Mucosa of descending colon (tissue), 3 donors: Measurements from ENCODE around the gene NFIX. TPM values are rescaled to one million over a fixed set of nuclear protein-coding genes. Genes with fewer than 3 reads are reported as not detected.

ENCODE experiments used
- ATAC-seq: fragments of 200-7000 bp; cut with Tn5 transposase; one replicate; pipeline ENCODE4 v1.9.1; 2020; ENCODE audit warnings: mild to moderate bottlenecking, moderate library complexity
- DNase-seq, 3 donors: peaks; one replicate each; pipeline ENCODE4 v3.0.0-alpha.2; 2020
- H3K36me3 ChIP-seq: fragments of 200-600 bp; one replicate; pipeline ENCODE4 v1.8.0; 2021; ENCODE audit warnings: low read depth, mild to moderate bottlenecking
- H3K4me1 ChIP-seq: fragments of 200-600 bp; one replicate; pipeline ENCODE4 v1.8.0; 2021; ENCODE audit warnings: low read depth, mild to moderate bottlenecking
- H3K4me3 ChIP-seq: fragments of 200-600 bp; one replicate; pipeline ENCODE4 v1.8.0; 2021; ENCODE audit warnings: mild to moderate bottlenecking
- H3K9me3 ChIP-seq: fragments of 200-600 bp; one replicate; pipeline ENCODE4 v1.8.0; 2021; ENCODE audit warnings: mild to moderate bottlenecking
- CTCF ChIP-seq: fragments of 200-600 bp; IDR thresholded peaks from one replicate; pipeline ENCODE4 v1.8.0; 2022; ENCODE audit warnings: antibody characterized with exemption, mild to moderate bottlenecking
- intact Hi-C, 2 donors: fragments of 100-400 bp; cut with DNase I in 1 of 2; cut with micrococcal nuclease in 1 of 2; formaldehyde crosslinking; loops; one replicate each; pipeline versions ENCODE4 v1.11.0 to v1.11.1; 2022; cut with DNase I, micrococcal nuclease
- total RNA-seq, 3 donors: library from RNA; stranded (reverse); fragmentation: NEBNext Ultra II Directional in 2 of 3; extraction: Animal tissue kit (Norgen Biotek cat#: 25700) in 2 of 3; gene quantifications; one replicate each; pipeline versions ENCODE4 v1.2.1 to v1.2.4, GENCODE V29; 2021 to 2023
- donor health status: DM: no; HTN: no; CAD: no; lungs with moderate emphysema.
- donor health status: DM: no; HTN: no; CAD: no.
- donor health status: DM: no; HTN: yes; CAD: no.

Gene NFIX
- total RNA-seq, 3 donors from 2014 or later, result 59.4 to 238 (median 64.6) TPM

- intact Hi-C loops, result no loop called here
- ATAC-seq (no peak), DNase-seq (no peak)
- H3K4me1 ChIP-seq, result peaks cover 20% of the 10 kb centered on the region
- no peaks in the 10 kb centered on the region for H3K36me3 ChIP-seq
- no peak overlapping the region for H3K4me3 ChIP-seq
- no peaks in the 10 kb centered on the region for H3K9me3 ChIP-seq
- no peak for TF ChIP-seq CTCF
These were observed 71.0 kb downstream of the NFIX start for GRCh38 chr19:13066226-13066625.

- DNase-seq (peak in 1 of 3 donors; percentile 68), ATAC-seq (peak; percentile 62)
- no peaks in the 10 kb centered on the region for H3K9me3 ChIP-seq
- H3K36me3 ChIP-seq, result no peaks in the 10 kb centered on the region
- TF ChIP-seq CTCF, result no peak
- no peak overlapping the region for H3K4me3 ChIP-seq
- H3K4me1 ChIP-seq, result peaks cover 15% of the 10 kb centered on the region
- intact Hi-C loops, result no loop called here
These were observed 71.9 kb downstream of the NFIX start for GRCh38 chr19:13066933-13067807.

- Histone ChIP-seq H3K4me3 (no peak overlapping the region), H3K36me3 (no peaks in the 10 kb centered on the region), H3K9me3 (no peaks in the 10 kb centered on the region), H3K4me1 (peaks cover 15% of the 10 kb centered on the region)
- intact Hi-C loops, result no loop called here
- ATAC-seq, result no peak
- no peak for TF ChIP-seq CTCF
- DNase-seq, result no peak
These were observed 73.0 kb downstream of the NFIX start for GRCh38 chr19:13068085-13068846.

GRCh38 chr19:13069415-13070359 lies 74.4 kb downstream of the NFIX start:
- DNase-seq (no peak), ATAC-seq (no peak)
- no peak for TF ChIP-seq CTCF
- H3K9me3 ChIP-seq, result no peaks in the 10 kb centered on the region
- H3K4me1 ChIP-seq, result peaks cover 15% of the 10 kb centered on the region
- no peaks in the 10 kb centered on the region for H3K36me3 ChIP-seq
- intact Hi-C loops, result no loop called here
- H3K4me3 ChIP-seq, result no peak overlapping the region

GRCh38 chr19:13070425-13071140 lies 75.3 kb downstream of the NFIX start:
- Histone ChIP-seq H3K36me3 (no peaks in the 10 kb centered on the region), H3K4me3 (no peak overlapping the region), H3K4me1 (peaks cover 15% of the 10 kb centered on the region), H3K9me3 (no peaks in the 10 kb centered on the region)
- DNase-seq, result no peak
- TF ChIP-seq CTCF, result no peak
- ATAC-seq, result no peak
- intact Hi-C loops, result no loop called here
